Measurements from ENCODE around the gene CDKN2C. TPM values are rescaled to one million over a fixed set of nuclear protein-coding genes. Genes with fewer than 3 reads are reported as not detected.

The CDKN2C gene
- total and polyA plus RNA-seq, 10 of the 15 experiments (the other 5 are each of a cell fraction or from before 2014, with no cell fraction given), result 3.3 to 11.7 (median 6.0) TPM

DNA sequence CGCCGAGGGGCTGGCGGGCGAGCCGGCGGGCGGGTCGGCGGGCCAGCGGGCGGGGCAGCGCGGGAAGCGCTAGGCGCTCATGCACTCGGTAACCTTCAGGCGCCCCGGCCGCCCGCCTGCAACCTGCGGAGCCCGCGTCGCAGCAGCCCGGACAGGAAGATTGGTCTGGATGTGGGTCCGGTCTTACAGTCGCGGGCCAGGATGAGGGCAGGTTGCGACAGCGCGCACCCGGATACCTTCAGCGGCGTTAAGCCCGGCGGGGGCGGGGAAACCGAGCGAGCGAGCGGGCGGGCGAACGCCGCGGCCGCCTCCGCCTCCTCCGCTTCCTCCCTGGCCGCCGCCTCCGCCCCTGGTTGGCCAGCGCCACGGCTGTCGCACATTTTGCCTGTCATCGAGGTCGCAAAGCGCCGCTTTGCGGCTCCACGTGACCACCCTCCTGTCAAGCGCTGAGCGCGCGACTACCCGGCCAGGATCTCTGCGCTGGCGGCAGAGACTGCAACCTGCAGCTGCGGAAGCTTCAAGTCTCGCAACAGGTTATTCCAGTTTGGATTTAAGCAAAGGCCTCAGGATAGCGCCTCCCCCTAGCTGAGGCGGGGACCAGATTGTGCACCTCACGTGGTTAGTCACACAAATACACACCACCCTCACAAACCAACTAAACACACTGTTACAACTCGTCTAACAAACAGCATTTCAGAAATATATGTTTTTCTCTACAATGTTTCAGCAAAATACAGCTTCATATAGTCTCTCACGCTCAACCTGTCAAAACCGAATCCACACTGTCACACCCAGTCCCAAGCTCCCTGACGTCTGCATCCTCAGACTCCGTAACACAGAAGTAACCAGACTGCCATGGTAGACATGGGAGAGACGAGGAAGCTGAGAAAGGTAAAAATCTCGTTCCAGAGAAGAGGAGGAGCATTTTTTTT lies 9.9 kb upstream of the CDKN2C start, which contains the start of gene FAF1 (continued):
- TF ChIP-seq, protein P1, sequence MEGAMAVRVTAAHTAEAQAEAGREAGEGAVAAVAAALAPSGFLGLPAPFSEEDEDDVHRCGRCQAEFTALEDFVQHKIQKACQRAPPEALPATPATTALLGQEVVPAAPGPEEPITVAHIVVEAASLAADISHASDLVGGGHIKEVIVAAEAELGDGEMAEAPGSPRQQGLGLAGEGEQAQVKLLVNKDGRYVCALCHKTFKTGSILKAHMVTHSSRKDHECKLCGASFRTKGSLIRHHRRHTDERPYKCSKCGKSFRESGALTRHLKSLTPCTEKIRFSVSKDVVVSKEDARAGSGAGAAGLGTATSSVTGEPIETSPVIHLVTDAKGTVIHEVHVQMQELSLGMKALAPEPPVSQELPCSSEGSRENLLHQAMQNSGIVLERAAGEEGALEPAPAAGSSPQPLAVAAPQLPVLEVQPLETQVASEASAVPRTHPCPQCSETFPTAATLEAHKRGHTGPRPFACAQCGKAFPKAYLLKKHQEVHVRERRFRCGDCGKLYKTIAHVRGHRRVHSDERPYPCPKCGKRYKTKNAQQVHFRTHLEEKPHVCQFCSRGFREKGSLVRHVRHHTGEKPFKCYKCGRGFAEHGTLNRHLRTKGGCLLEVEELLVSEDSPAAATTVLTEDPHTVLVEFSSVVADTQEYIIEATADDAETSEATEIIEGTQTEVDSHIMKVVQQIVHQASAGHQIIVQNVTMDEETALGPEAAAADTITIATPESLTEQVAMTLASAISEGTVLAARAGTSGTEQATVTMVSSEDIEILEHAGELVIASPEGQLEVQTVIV (IDR thresholded peaks at IDR 0.05; ENCODE audit: borderline replicate concordance, partially characterized antibody), result peak; percentile 100
- TF ChIP-seq SREBF2 (IDR thresholded peaks at IDR 0.05; ENCODE audit: low read length) (no peak), ZNF384 (IDR thresholded peaks at IDR 0.05; ENCODE audit: borderline replicate concordance, low read depth, low read length) (no peak), TARDBP (IDR thresholded peaks at IDR 0.05; ENCODE audit: borderline replicate concordance) (no peak; the same call in 1 of the 2 replicates), FOS (IDR thresholded peaks at IDR 0.05; ENCODE audit: borderline replicate concordance, extremely low read depth, insufficient read length) (no peak), MTA2 (IDR thresholded peaks at IDR 0.05; ENCODE audit: low read depth) (no peak), HCFC1 (IDR thresholded peaks at IDR 0.05; ENCODE audit: low read length) (peak; percentile 80), CREB1 (IDR thresholded peaks at IDR 0.05; ENCODE audit: low read depth) (peak; percentile 99), EZH2 (IDR thresholded peaks at IDR 0.05; ENCODE audit: borderline replicate concordance, control insufficient read depth, low read depth, low read length) (no peak), RAD51 (IDR thresholded peaks at IDR 0.05) (peak; percentile 96)
- TF ChIP-seq, protein P2, sequence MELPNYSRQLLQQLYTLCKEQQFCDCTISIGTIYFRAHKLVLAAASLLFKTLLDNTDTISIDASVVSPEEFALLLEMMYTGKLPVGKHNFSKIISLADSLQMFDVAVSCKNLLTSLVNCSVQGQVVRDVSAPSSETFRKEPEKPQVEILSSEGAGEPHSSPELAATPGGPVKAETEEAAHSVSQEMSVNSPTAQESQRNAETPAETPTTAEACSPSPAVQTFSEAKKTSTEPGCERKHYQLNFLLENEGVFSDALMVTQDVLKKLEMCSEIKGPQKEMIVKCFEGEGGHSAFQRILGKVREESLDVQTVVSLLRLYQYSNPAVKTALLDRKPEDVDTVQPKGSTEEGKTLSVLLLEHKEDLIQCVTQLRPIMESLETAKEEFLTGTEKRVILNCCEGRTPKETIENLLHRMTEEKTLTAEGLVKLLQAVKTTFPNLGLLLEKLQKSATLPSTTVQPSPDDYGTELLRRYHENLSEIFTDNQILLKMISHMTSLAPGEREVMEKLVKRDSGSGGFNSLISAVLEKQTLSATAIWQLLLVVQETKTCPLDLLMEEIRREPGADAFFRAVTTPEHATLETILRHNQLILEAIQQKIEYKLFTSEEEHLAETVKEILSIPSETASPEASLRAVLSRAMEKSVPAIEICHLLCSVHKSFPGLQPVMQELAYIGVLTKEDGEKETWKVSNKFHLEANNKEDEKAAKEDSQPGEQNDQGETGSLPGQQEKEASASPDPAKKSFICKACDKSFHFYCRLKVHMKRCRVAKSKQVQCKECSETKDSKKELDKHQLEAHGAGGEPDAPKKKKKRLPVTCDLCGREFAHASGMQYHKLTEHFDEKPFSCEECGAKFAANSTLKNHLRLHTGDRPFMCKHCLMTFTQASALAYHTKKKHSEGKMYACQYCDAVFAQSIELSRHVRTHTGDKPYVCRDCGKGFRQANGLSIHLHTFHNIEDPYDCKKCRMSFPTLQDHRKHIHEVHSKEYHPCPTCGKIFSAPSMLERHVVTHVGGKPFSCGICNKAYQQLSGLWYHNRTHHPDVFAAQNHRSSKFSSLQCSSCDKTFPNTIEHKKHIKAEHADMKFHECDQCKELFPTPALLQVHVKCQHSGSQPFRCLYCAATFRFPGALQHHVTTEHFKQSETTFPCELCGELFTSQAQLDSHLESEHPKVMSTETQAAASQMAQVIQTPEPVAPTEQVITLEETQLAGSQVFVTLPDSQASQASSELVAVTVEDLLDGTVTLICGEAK (IDR thresholded peaks at IDR 0.05; ENCODE audit: borderline replicate concordance), result no peak; the same call in 1 of the 2 replicates
- TF ChIP-seq, protein P3, sequence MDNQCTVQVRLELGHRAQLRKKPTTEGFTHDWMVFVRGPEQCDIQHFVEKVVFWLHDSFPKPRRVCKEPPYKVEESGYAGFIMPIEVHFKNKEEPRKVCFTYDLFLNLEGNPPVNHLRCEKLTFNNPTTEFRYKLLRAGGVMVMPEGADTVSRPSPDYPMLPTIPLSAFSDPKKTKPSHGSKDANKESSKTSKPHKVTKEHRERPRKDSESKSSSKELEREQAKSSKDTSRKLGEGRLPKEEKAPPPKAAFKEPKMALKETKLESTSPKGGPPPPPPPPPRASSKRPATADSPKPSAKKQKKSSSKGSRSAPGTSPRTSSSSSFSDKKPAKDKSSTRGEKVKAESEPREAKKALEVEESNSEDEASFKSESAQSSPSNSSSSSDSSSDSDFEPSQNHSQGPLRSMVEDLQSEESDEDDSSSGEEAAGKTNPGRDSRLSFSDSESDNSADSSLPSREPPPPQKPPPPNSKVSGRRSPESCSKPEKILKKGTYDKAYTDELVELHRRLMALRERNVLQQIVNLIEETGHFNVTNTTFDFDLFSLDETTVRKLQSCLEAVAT (IDR thresholded peaks at IDR 0.05), result 0 out of 2 replicates have a peak, but pooled peaks have one; percentile 47
